ENCODE results near the gene SPZ1. TPM values are rescaled to one million over a fixed set of nuclear protein-coding genes. Genes with fewer than 3 reads are reported as not detected.

SPZ1 gene
- total RNA-seq, 1 experiment from 2014 or later, result not detected

GRCh38 chr5:80337379-80337778 is 17.6 kb downstream of the SPZ1 start:
- ChIA-PET RAD21 (ENCODE audit: low non-redundant PET in 1 of 2, low total read pairs in 2 of 2, uncharacterized antibody in 2 of 2, unreplicated experiment in 2 of 2) (no interaction called here), CTCF (no interaction called here), POLR2A (no interaction called here)
- no peaks in the 10 kb centered on the region for H3K9me2 ChIP-seq (ENCODE audit: insufficient read depth)
- H3K27me3 ChIP-seq (ENCODE audit: insufficient read depth, low read length), result no peaks in the 10 kb centered on the region
- peaks cover 0 to under 1% of the 10 kb centered on the region in 2 experiments; a peak in 1 of 4 replicates for H3K4me1 ChIP-seq (ENCODE audit: control insufficient read depth in 1 of 2, insufficient read depth in 2 of 2, low read length in 2 of 2)
- no peaks in the 10 kb centered on the region for H4K20me1 ChIP-seq (ENCODE audit: insufficient read depth)
- no peak for DNase-seq (ENCODE audit: low read depth, low spot score)
- no peaks in the 10 kb centered on the region for H3K36me3 ChIP-seq (ENCODE audit: control insufficient read depth in 1 of 2, insufficient read depth in 2 of 2, low read length in 2 of 2)
- H3K4me3 ChIP-seq (replicated peaks in 1 of 2; ENCODE audit: low read depth in 1 of 2, low read length in 2 of 2), result no peak overlapping the region
- no TSS peak for BruUV-seq (replicated peaks)
- ATAC-seq, result no peak
- TF ChIP-seq MAX (IDR thresholded peaks at IDR 0.05), result no peak
- TF ChIP-seq CBX3 (IDR thresholded peaks at IDR 0.05; ENCODE audit: low read depth), result no peak
- TF ChIP-seq POLR2A (IDR thresholded peaks at IDR 0.05; ENCODE audit: borderline replicate concordance, extremely low read depth, insufficient read depth, insufficient read length), result no peak
- no peaks in the 10 kb centered on the region for H3K9me3 ChIP-seq (ENCODE audit: control insufficient read depth in 1 of 2, insufficient read depth in 1 of 2, low read depth in 1 of 2, low read length in 2 of 2)
- H3K27ac ChIP-seq (ENCODE audit: low read depth, low read length), result no peak overlapping the region
- H3K79me2 ChIP-seq (ENCODE audit: insufficient read depth, low read length), result no peaks in the 10 kb centered on the region
- intact Hi-C loops (cut with micrococcal nuclease), result no loop called here
- no peak overlapping the region for H3K4me2 ChIP-seq (ENCODE audit: low read length)
- H3K9ac ChIP-seq (ENCODE audit: low read length), result no peak overlapping the region
- no peak overlapping the region for H2AFZ ChIP-seq (ENCODE audit: low read depth, low read length, poor library complexity, severe bottlenecking)

- no peak for ATAC-seq
- BruUV-seq (replicated peaks), result no TSS peak
- ChIA-PET POLR2A (no interaction called here), RAD21 (ENCODE audit: low non-redundant PET in 1 of 2, low total read pairs in 2 of 2, uncharacterized antibody in 2 of 2, unreplicated experiment in 2 of 2) (no interaction called here), CTCF (no interaction called here)
- no peaks in the 10 kb centered on the region for H3K27me3 ChIP-seq (ENCODE audit: insufficient read depth, low read length)
- no peaks in the 10 kb centered on the region for H3K9me2 ChIP-seq (ENCODE audit: insufficient read depth)
- H3K4me2 ChIP-seq (ENCODE audit: low read length), result no peak overlapping the region
- H3K9me3 ChIP-seq (ENCODE audit: control insufficient read depth in 1 of 2, insufficient read depth in 1 of 2, low read depth in 1 of 2, low read length in 2 of 2), result no peaks in the 10 kb centered on the region
- H3K36me3 ChIP-seq (ENCODE audit: control insufficient read depth in 1 of 2, insufficient read depth in 2 of 2, low read length in 2 of 2), result no peaks in the 10 kb centered on the region
- TF ChIP-seq YY1 (IDR thresholded peaks at IDR 0.05; ENCODE audit: extremely low read depth, insufficient replicate concordance, low read depth, low read length) (no peak), POLR2A (IDR thresholded peaks at IDR 0.05; ENCODE audit: borderline replicate concordance, extremely low read depth, insufficient read depth, insufficient read length) (no peak), TCF7L2 (IDR thresholded peaks at IDR 0.05; ENCODE audit: borderline replicate concordance, extremely low read depth, insufficient read depth, insufficient read length) (no peak), JUND (IDR thresholded peaks at IDR 0.05) (no peak), SP1 (IDR thresholded peaks at IDR 0.05; ENCODE audit: low read depth) (no peak), EZH2phosphoT487 (IDR thresholded peaks at IDR 0.05; ENCODE audit: borderline replicate concordance) (no peak), SIN3A (IDR thresholded peaks at IDR 0.05; ENCODE audit: low read depth) (no peak), ZFX (IDR thresholded peaks at IDR 0.05) (no peak)
- H3K4me1 ChIP-seq (ENCODE audit: control insufficient read depth in 1 of 2, insufficient read depth in 2 of 2, low read length in 2 of 2), result peaks cover 0 to 12% of the 10 kb centered on the region in 2 experiments; a peak in 2 of 4 replicates
- no peak for DNase-seq (ENCODE audit: low read depth, low spot score)
- no peaks in the 10 kb centered on the region for H4K20me1 ChIP-seq (ENCODE audit: insufficient read depth)
- H3K27ac ChIP-seq (ENCODE audit: low read depth, low read length), result no peak overlapping the region
- H3K9ac ChIP-seq (ENCODE audit: low read length), result no peak overlapping the region
- no peaks in the 10 kb centered on the region for H3K79me2 ChIP-seq (ENCODE audit: insufficient read depth, low read length)
- intact Hi-C loops (cut with micrococcal nuclease), result no loop called here
- H3K4me3 ChIP-seq (replicated peaks in 1 of 2; ENCODE audit: low read depth in 1 of 2, low read length in 2 of 2), result no peak overlapping the region
- H2AFZ ChIP-seq (ENCODE audit: low read depth, low read length, poor library complexity, severe bottlenecking), result no peak overlapping the region
These were observed 19.3 kb downstream of the SPZ1 start for GRCh38 chr5:80339116-80339515.

All from HCT116 (cell line).